BE2C (cell line): Measurements from ENCODE around the gene RALGPS1.

Source experiments
- DNase-seq: peaks from one replicate; pipeline ENCODE4 v3.0.0-alpha.2; 2020
- H3K27me3 ChIP-seq: fragments of 250-450 bp; sonication (Bioruptor Pico); 2 replicates; pipeline ENCODE4 v1.5.1; 2020; ENCODE audit warnings: mild to moderate bottlenecking
- H3K36me3 ChIP-seq: fragments of 250-450 bp; sonication (Bioruptor Pico); 2 replicates; pipeline ENCODE4 v1.5.1; 2020; ENCODE audit warnings: mild to moderate bottlenecking
- H3K4me1 ChIP-seq: fragments of 250-450 bp; sonication (Bioruptor Pico); 2 replicates; pipeline ENCODE4 v1.5.1; 2020
- H3K4me3 ChIP-seq: 2 replicates; pipeline ENCODE4 v1.5.1; 2011; ENCODE audit warnings: low read depth, low read length
- H3K9me3 ChIP-seq: fragments of 250-450 bp; sonication (Bioruptor Pico); 2 replicates; pipeline ENCODE4 v1.5.1; 2020
- CTCF ChIP-seq: IDR thresholded peaks from 2 replicates; pipeline ENCODE4 v1.5.1; 2012; ENCODE audit warnings: mild to moderate bottlenecking, low read depth, low read length

The RALGPS1 gene

GRCh38 chr9:127135056-127135745 lies 220.6 kb downstream of the RALGPS1 start:
- H3K4me1 ChIP-seq = peaks cover 10% of the 10 kb centered on the region
- no peak for TF ChIP-seq CTCF

GRCh38 chr9:127136081-127136879 lies 221.7 kb downstream of the RALGPS1 start:
- no peak for TF ChIP-seq CTCF
- Histone ChIP-seq H3K9me3 (no peaks in the 10 kb centered on the region), H3K4me3 (no peak overlapping the region), H3K27me3 (no peaks in the 10 kb centered on the region), H3K4me1 (peaks cover 2% of the 10 kb centered on the region), H3K36me3 (no peaks in the 10 kb centered on the region)
- DNase-seq = no peak

More at GRCh38 chr9:127135056-127135745, 220.6 kb downstream of the RALGPS1 start:
- no peaks in the 10 kb centered on the region for H3K36me3 ChIP-seq
- no peak for DNase-seq
- H3K9me3 ChIP-seq = no peaks in the 10 kb centered on the region
- no peak overlapping the region for H3K4me3 ChIP-seq
- no peaks in the 10 kb centered on the region for H3K27me3 ChIP-seq

GRCh38 chr9:127136880-127137639 lies 222.5 kb downstream of the RALGPS1 start:
- H3K4me1 ChIP-seq = no peaks in the 10 kb centered on the region
- no peaks in the 10 kb centered on the region for H3K27me3 ChIP-seq
- DNase-seq = no peak
- no peak for TF ChIP-seq CTCF
- H3K9me3 ChIP-seq = no peaks in the 10 kb centered on the region
- H3K36me3 ChIP-seq = no peaks in the 10 kb centered on the region
- H3K4me3 ChIP-seq = no peak overlapping the region

GRCh38 chr9:127137640-127138360 lies 223.2 kb downstream of the RALGPS1 start:
- no peak for TF ChIP-seq CTCF
- Histone ChIP-seq H3K36me3 (no peaks in the 10 kb centered on the region), H3K4me1 (no peaks in the 10 kb centered on the region), H3K4me3 (no peak overlapping the region), H3K9me3 (no peaks in the 10 kb centered on the region), H3K27me3 (no peaks in the 10 kb centered on the region)
- DNase-seq = no peak

GRCh38 chr9:127138444-127138843 lies 223.9 kb downstream of the RALGPS1 start:
- Histone ChIP-seq H3K36me3 (no peaks in the 10 kb centered on the region), H3K4me3 (no peak overlapping the region), H3K9me3 (no peaks in the 10 kb centered on the region), H3K27me3 (no peaks in the 10 kb centered on the region), H3K4me1 (no peaks in the 10 kb centered on the region)
- DNase-seq = no peak
- TF ChIP-seq CTCF = no peak
